Vagina (tissue), 2 donors: ENCODE data around the gene PMEL. TPM values are rescaled to one million over a fixed set of nuclear protein-coding genes. Genes with fewer than 3 reads are reported as not detected.
"Not testable (repeated sequence)": the region's sequence is repeated elsewhere in the genome, so short reads cannot be mapped to it uniquely, and the experiment has no call there.

Experiments
- DNase-seq, 2 donors: peaks; one replicate each; pipeline ENCODE4 v3.0.0-alpha.2; 2017; ENCODE audit errors: extremely low spot score in 2 of 2
- H3K27ac ChIP-seq: fragments of 200-600 bp; sonication (generic); one replicate; pipeline ENCODE4 v1.5.1; 2019
- H3K27me3 ChIP-seq: fragments of 200-600 bp; sonication (generic); one replicate; pipeline ENCODE4 v1.5.1; 2019
- H3K36me3 ChIP-seq, 2 donors: fragments of 200-600 bp; sonication (generic); one replicate each; pipeline ENCODE4 v1.5.1; 2017 to 2019
- H3K4me1 ChIP-seq: fragments of 200-600 bp; sonication (generic); one replicate; pipeline ENCODE4 v1.5.1; 2019
- H3K4me3 ChIP-seq, 2 donors: fragments of 200-600 bp; sonication (generic); 1 replicate in 1 of 2; 2 replicates in 1 of 2; pipeline ENCODE4 v1.5.1; 2016 to 2019
- H3K9me3 ChIP-seq: fragments of 200-600 bp; sonication (generic); one replicate; pipeline ENCODE4 v1.5.1; 2019
- CTCF ChIP-seq, 3 experiments: fragments of 450-650 bp in 2 of 3; fragments of 200-600 bp in 1 of 3; sonication (generic) in 1 of 3; IDR thresholded peaks; one replicate each; pipeline ENCODE4 v1.5.1; 2017 to 2019; ENCODE audit warnings: antibody characterized with exemption in 3 of 3, mild to moderate bottlenecking in 2 of 3, moderate library complexity in 2 of 3
- POLR2A ChIP-seq, 2 donors: fragments of 450-650 bp; IDR thresholded peaks; one replicate each; pipeline ENCODE4 v1.6.1; 2017; ENCODE audit warnings: antibody characterized with exemption in 2 of 2, mild to moderate bottlenecking in 2 of 2, moderate library complexity in 2 of 2
- POLR2AphosphoS5 ChIP-seq, 2 donors: sonication (generic); formaldehyde crosslinking; IDR thresholded peaks; one replicate each; pipeline ENCODE4 v1.9.0; 2017; ENCODE audit warnings: antibody characterized with exemption in 2 of 2, mild to moderate bottlenecking in 2 of 2, low read depth in 1 of 2; ENCODE audit not compliant: insufficient read depth in 1 of 2
- intact Hi-C: fragments of 100-400 bp; cut with DNase I; formaldehyde crosslinking; loops from one replicate; pipeline ENCODE4 v1.15.1; 2023
- total RNA-seq: library from RNA; depleted of rRNA; stranded (reverse); fragments of >200 nt; gene quantifications from one replicate; pipeline ENCODE4 v1.2.3, GENCODE V29; 2016

Gene PMEL
- total RNA-seq, 1 donor from 2014 or later = 1.2 TPM

GRCh38 chr12:55993230-55993853 is 27.5 kb upstream of the PMEL start:
- Histone ChIP-seq H3K36me3 (peaks cover 0 to 62% of the 10 kb centered on the region in 2 donors), H3K27ac (no peak overlapping the region)
- intact Hi-C loops = no loop called here

GRCh38 chr12:55991110-55991509 is 25.3 kb upstream of the PMEL start:
- Histone ChIP-seq H3K36me3 (peaks cover 0 to 84% of the 10 kb centered on the region in 2 donors), H3K27me3 (no peaks in the 10 kb centered on the region), H3K4me1 (no peaks in the 10 kb centered on the region), H3K27ac (no peak overlapping the region), H3K9me3 (no peaks in the 10 kb centered on the region), H3K4me3 (no peak overlapping the region)
- TF ChIP-seq POLR2AphosphoS5 (IDR thresholded peaks at IDR 0.05; ENCODE audit: insufficient read depth in 1 of 2, low read depth in 1 of 2) (no peak), CTCF (IDR thresholded peaks at IDR 0.05) (no peak), POLR2A (IDR thresholded peaks at IDR 0.05) (no peak)
- no peak for DNase-seq
- intact Hi-C loops = no loop called here

More at GRCh38 chr12:55993230-55993853, 27.5 kb upstream of the PMEL start:
- DNase-seq = no peak
- no peak for TF ChIP-seq POLR2A (IDR thresholded peaks at IDR 0.05)
- Histone ChIP-seq H3K4me1 (peaks cover 15% of the 10 kb centered on the region), H3K9me3 (no peaks in the 10 kb centered on the region), H3K4me3 (no peak overlapping the region), H3K27me3 (no peaks in the 10 kb centered on the region)

GRCh38 chr12:55985976-55986375 is 20.1 kb upstream of the PMEL start:
- DNase-seq, H3K4me1 ChIP-seq, H3K27me3 ChIP-seq, H3K4me3 ChIP-seq, intact Hi-C loops, H3K27ac ChIP-seq, H3K9me3 ChIP-seq: not testable (repeated sequence)
- peaks cover 0 to 80% of the 10 kb centered on the region in 2 donors for H3K36me3 ChIP-seq

GRCh38 chr12:55985341-55985740 is 19.5 kb upstream of the PMEL start:
- no peak overlapping the region for H3K27ac ChIP-seq
- H3K9me3 ChIP-seq = no peaks in the 10 kb centered on the region
- intact Hi-C loops = no loop called here
- peaks cover 0 to 80% of the 10 kb centered on the region in 2 donors for H3K36me3 ChIP-seq
- H3K27me3 ChIP-seq = no peaks in the 10 kb centered on the region
- DNase-seq = no peak
- H3K4me1 ChIP-seq = no peaks in the 10 kb centered on the region
- no peak overlapping the region for H3K4me3 ChIP-seq
- TF ChIP-seq POLR2AphosphoS5 (IDR thresholded peaks at IDR 0.05; ENCODE audit: insufficient read depth in 1 of 2, low read depth in 1 of 2) (no peak), CTCF (IDR thresholded peaks at IDR 0.05) (no peak), POLR2A (IDR thresholded peaks at IDR 0.05) (no peak)

- no peaks in the 10 kb centered on the region for H3K27me3 ChIP-seq
- TF ChIP-seq CTCF (IDR thresholded peaks at IDR 0.05) = no peak
- TF ChIP-seq POLR2AphosphoS5 (IDR thresholded peaks at IDR 0.05; ENCODE audit: insufficient read depth in 1 of 2, low read depth in 1 of 2) = no peak
- no peak overlapping the region for H3K4me3 ChIP-seq
- H3K36me3 ChIP-seq = peaks cover 0 to 79% of the 10 kb centered on the region in 2 donors
- H3K9me3 ChIP-seq = no peaks in the 10 kb centered on the region
- intact Hi-C loops = no loop called here
- H3K27ac ChIP-seq = no peak overlapping the region
- no peak for DNase-seq
- H3K4me1 ChIP-seq = no peaks in the 10 kb centered on the region
Measured at GRCh38 chr12:55984861-55985260, 19.0 kb upstream of the PMEL start.

GRCh38 chr12:55983232-55983842 is 17.5 kb upstream of the PMEL start:
- H3K4me1 ChIP-seq = peaks cover 6% of the 10 kb centered on the region
- no peak overlapping the region for H3K4me3 ChIP-seq
- TF ChIP-seq POLR2AphosphoS5 (IDR thresholded peaks at IDR 0.05; ENCODE audit: insufficient read depth in 1 of 2, low read depth in 1 of 2) (no peak), CTCF (IDR thresholded peaks at IDR 0.05) (no peak), POLR2A (IDR thresholded peaks at IDR 0.05) (no peak)
- no peak overlapping the region for H3K27ac ChIP-seq
- no peaks in the 10 kb centered on the region for H3K9me3 ChIP-seq
- H3K36me3 ChIP-seq = peaks cover 0 to 73% of the 10 kb centered on the region in 2 donors
- intact Hi-C loops = no loop called here
- no peak for DNase-seq
- H3K27me3 ChIP-seq = no peaks in the 10 kb centered on the region
